Measurements from ENCODE around the gene BIRC3.
"Not testable (repeated sequence)": the region's sequence is repeated elsewhere in the genome, so short reads cannot be mapped to it uniquely, and the experiment has no call there.

BIRC3 gene

GRCh38 chr11:102330231-102330630 is 12.9 kb downstream of the BIRC3 start:
- no peak for DNase-seq

- DNase-seq: no peak
Measured at GRCh38 chr11:102331341-102331740, 14.1 kb downstream of the BIRC3 start.

GRCh38 chr11:102332611-102332994 is 15.3 kb downstream of the BIRC3 start:
- DNase-seq: no peak

GRCh38 chr11:102338479-102339010 is 21.3 kb downstream of the BIRC3 start:
- DNase-seq: no peak

GRCh38 chr11:102341311-102341710 is 24.0 kb downstream of the BIRC3 start:
- not testable (repeated sequence) for DNase-seq

- DNase-seq: peak; percentile 53
Measured at GRCh38 chr11:102341844-102342318, 24.6 kb downstream of the BIRC3 start.

GRCh38 chr11:102343809-102344208 is 26.5 kb downstream of the BIRC3 start:
- no peak for DNase-seq

- no peak for DNase-seq
Measured at GRCh38 chr11:102345904-102346303, 28.6 kb downstream of the BIRC3 start.

- DNase-seq: no peak
Measured at GRCh38 chr11:102346456-102346747, 29.1 kb downstream of the BIRC3 start.

- peak; percentile 97 for DNase-seq
Measured at GRCh38 chr11:102346748-102347461, 29.6 kb downstream of the BIRC3 start, which contains the start of gene BIRC2. TSS of gene BIRC2 (plus strand) at chr11:102347214. CDS start at chr11:102349855, 2,641 bp downstream.

- DNase-seq: no peak
Measured at GRCh38 chr11:102347462-102348370, 30.4 kb downstream of the BIRC3 start.

- no peak for DNase-seq
Measured at GRCh38 chr11:102357116-102357515, 39.8 kb downstream of the BIRC3 start.

- no peak for DNase-seq
Measured at GRCh38 chr11:102359372-102359771, 42.1 kb downstream of the BIRC3 start.

GRCh38 chr11:102360681-102361080 is 43.4 kb downstream of the BIRC3 start:
- no peak for DNase-seq

GRCh38 chr11:102361086-102362031 is 44.1 kb downstream of the BIRC3 start:
- no peak for DNase-seq

- DNase-seq: no peak
Measured at GRCh38 chr11:102364991-102365390, 47.7 kb downstream of the BIRC3 start.

- DNase-seq: no peak
Measured at GRCh38 chr11:102367364-102367763, 50.1 kb downstream of the BIRC3 start.

GRCh38 chr11:102368472-102368871 is 51.2 kb downstream of the BIRC3 start:
- no peak for DNase-seq

GRCh38 chr11:102374633-102375424 is 57.5 kb downstream of the BIRC3 start:
- not testable (repeated sequence) for DNase-seq

GRCh38 chr11:102375720-102376399 is 58.6 kb downstream of the BIRC3 start:
- DNase-seq: no peak

- DNase-seq: no peak
Measured at GRCh38 chr11:102377891-102378290, 60.6 kb downstream of the BIRC3 start.

Measured in stimulated activated CD4-positive, alpha-beta T cell treated with anti-CD3 and anti-CD28 coated beads, Interleukin-4, amount 100 ng/mL, for 1 hour (primary cell).